SH-SY5Y (cell line): Measurements from ENCODE around the gene PIK3CD.

Experiments
- GATA2 ChIP-seq: IDR thresholded peaks from 2 replicates; pipeline ENCODE4 v1.6.1; 2011; ENCODE audit warnings: mild to moderate bottlenecking, low read depth, low read length
- GATA3 ChIP-seq: IDR thresholded peaks from 2 replicates; pipeline ENCODE4 v1.6.1; 2011; ENCODE audit warnings: low read depth, mild to moderate bottlenecking, low read length, moderate library complexity

DNA sequence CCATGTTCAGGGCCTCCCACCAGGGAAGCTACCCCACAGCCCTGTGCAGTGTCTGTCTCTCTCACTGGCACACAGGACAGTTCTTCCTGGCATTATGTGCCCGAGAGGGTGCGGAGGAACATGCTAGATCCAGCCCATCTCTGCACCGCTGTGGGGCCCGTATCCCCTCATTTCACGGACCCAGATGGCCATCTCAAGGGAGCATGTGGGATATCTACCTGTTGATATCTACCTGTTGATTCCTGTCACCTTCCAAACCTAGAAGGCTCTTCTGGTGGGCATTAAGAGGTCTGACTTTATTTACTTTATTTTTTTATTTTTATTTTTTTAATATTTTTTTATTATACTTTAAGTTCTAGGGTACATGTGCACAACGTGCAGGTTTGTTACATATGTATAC is 11.7 kb downstream of the PIK3CD start:
- no peak for TF ChIP-seq GATA2
- TF ChIP-seq GATA3: no peak
